ENCODE data around the gene DIP2C.
"Not testable (repeated sequence)": the region's sequence is repeated elsewhere in the genome, so short reads cannot be mapped to it uniquely, and the experiment has no call there.

DNA sequence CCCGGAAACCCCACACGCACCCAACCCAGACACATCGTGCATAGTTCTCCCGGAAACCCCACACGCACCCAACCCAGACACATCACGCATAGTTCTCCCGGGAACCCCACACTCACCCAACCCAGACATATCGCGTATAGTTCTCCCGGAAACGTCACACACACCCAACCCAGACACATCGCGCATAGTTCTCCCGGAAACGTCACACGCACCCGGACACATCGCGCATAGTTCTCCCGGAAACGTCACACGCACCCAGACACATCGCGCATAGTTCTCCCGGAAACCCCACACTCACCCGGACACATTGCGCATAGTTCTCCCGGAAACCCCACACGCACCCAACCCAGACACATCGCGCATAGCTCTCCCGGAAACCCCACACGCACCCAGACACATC is 342.3 kb downstream of the DIP2C start:
- TF ChIP-seq POLR2A, CTCF (IDR thresholded peaks at IDR 0.05): not testable (repeated sequence)
